ENCODE data around the gene THY1.

GRCh38 chr11:119371778-119372182 is 51.2 kb downstream of the THY1 start:
- TF ChIP-seq POLR2A (IDR thresholded peaks at IDR 0.05; ENCODE audit: low read depth, low read length): no peak
- no peak for TF ChIP-seq SPI1 (IDR thresholded peaks at IDR 0.05; ENCODE audit: low read depth, low read length)
- no peak for TF ChIP-seq POLR2AphosphoS5 (IDR thresholded peaks at IDR 0.05; ENCODE audit: low read depth, low read length)

Measured in GM12891 (cell line).